Stomach (tissue), 9 donors: ENCODE results near the gene PLXNB2. TPM values are rescaled to one million over a fixed set of nuclear protein-coding genes. Genes with fewer than 3 reads are reported as not detected.

Source experiments
- DNase-seq, 2 donors: peaks; one replicate each; pipeline versions ENCODE4 v3.0.0 to v3.0.0-alpha.2; 2013 to 2019
- H3K27ac ChIP-seq, 5 donors: fragments of 200-600 bp in 4 of 5; sonication (generic) in 4 of 5; one replicate each; pipeline ENCODE4 v1.5.1; 2013 to 2019; ENCODE audit warnings: mild to moderate bottlenecking in 1 of 5, moderate library complexity in 1 of 5
- H3K27me3 ChIP-seq, 3 donors: fragments of 200-600 bp; sonication (generic); one replicate each; pipeline ENCODE4 v1.5.1; 2017 to 2019; ENCODE audit warnings: mixed run types in 1 of 3
- H3K36me3 ChIP-seq, 4 donors: fragments of 200-600 bp; sonication (generic); 1 replicate in 3 of 4; 2 replicates in 1 of 4; pipeline ENCODE4 v1.5.1; 2016 to 2019
- H3K4me1 ChIP-seq, 4 donors: fragments of 200-600 bp; sonication (generic); one replicate each; pipeline ENCODE4 v1.5.1; 2016 to 2019
- H3K4me3 ChIP-seq, 4 donors: fragments of 200-600 bp; sonication (generic) in 3 of 4; one replicate each; pipeline ENCODE4 v1.5.1; 2016 to 2019; ENCODE audit warnings: mild to moderate bottlenecking in 1 of 4
- H3K9me3 ChIP-seq, 4 donors: fragments of 200-600 bp; sonication (generic); one replicate each; pipeline ENCODE4 v1.5.1; 2016 to 2019
- CTCF ChIP-seq, 7 experiments: fragments of 450-650 bp in 4 of 7; fragments of 200-600 bp in 3 of 7; sonication (generic) in 3 of 7; IDR thresholded peaks; one replicate each; pipeline ENCODE4 v1.5.1; 2016 to 2019; ENCODE audit warnings: antibody characterized with exemption in 7 of 7, control low read depth in 2 of 7, mild to moderate bottlenecking in 1 of 7
- EP300 ChIP-seq: sonication (generic); formaldehyde crosslinking; IDR thresholded peaks from one replicate; pipeline ENCODE4 v1.6.1; 2017; ENCODE audit warnings: antibody characterized with exemption
- POLR2A ChIP-seq, 4 donors: fragments of 450-650 bp; IDR thresholded peaks; one replicate each; pipeline ENCODE4 v1.6.1; 2016; ENCODE audit warnings: antibody characterized with exemption in 4 of 4, control low read depth in 2 of 4, mild to moderate bottlenecking in 1 of 4, moderate library complexity in 1 of 4
- POLR2AphosphoS5 ChIP-seq, 3 donors: sonication (generic); formaldehyde crosslinking; IDR thresholded peaks; one replicate each; pipeline ENCODE4 v1.6.1; 2016; ENCODE audit warnings: antibody characterized with exemption in 3 of 3
- WGBS, 5 donors: extraction: QIAGEN DNeasy Blood & Tissue Kit in 3 of 5; methylation state at CpG; one replicate each; pipeline versions ENCODE4 v1.1.5 to v1.1.7; 2013 to 2018; 5-methylcytosine and 5-hydroxymethylcytosine counted together
- intact Hi-C: fragments of 100-400 bp; cut with DNase I; formaldehyde crosslinking; loops from one replicate; pipeline ENCODE4 v1.15.1; 2023; ENCODE audit warnings: low total_unique reads
- polyA plus RNA-seq, 3 donors: library from polyadenylated mRNA; stranded (reverse); fragments of 200-250 nt; gene quantifications; one replicate each; pipeline ENCODE4 v1.2.3, GENCODE V29; 2013
- total RNA-seq, 5 donors: library from RNA; depleted of rRNA; stranded (reverse); fragments of >200 nt; gene quantifications; one replicate each; pipeline versions ENCODE4 v1.1.0 to v1.2.3, GENCODE V29; 2014 to 2016
- donor health status: healthy with polysubstance abuse.
- donor health status: Bipolar disorder and iron deficiency.
- donor health status: healthy.

PLXNB2 gene
- total and polyA plus RNA-seq, 8 donors = 50.3 to 648 (median 269) TPM

- peak in 1 of 2 donors; percentile 25 for DNase-seq
- WGBS, 5 donors = 59 to 75% (median 61%) methylated on average over 14 of the region's 14 CpGs
- intact Hi-C loops = no loop called here
- H3K4me3 ChIP-seq = peak overlapping the region; percentile 49 to 56 (median 50)
- H3K9me3 ChIP-seq = no peaks in the 10 kb centered on the region
- H3K27ac ChIP-seq = peak overlapping the region; percentile 94 to 96 (median 95)
- TF ChIP-seq POLR2A (IDR thresholded peaks at IDR 0.05) (no peak), POLR2AphosphoS5 (IDR thresholded peaks at IDR 0.05) (no peak), CTCF (IDR thresholded peaks at IDR 0.05) (no peak)
- peaks cover 98 to 100% (median 100%) of the 10 kb centered on the region in 4 donors for H3K4me1 ChIP-seq
- H3K36me3 ChIP-seq = peaks cover 0 to 6% (median 0%) of the 10 kb centered on the region in 4 donors
- H3K27me3 ChIP-seq = peaks cover 0 to 11% (median 0%) of the 10 kb centered on the region in 3 donors
Measured at GRCh38 chr22:50300620-50301257, 6.7 kb downstream of the PLXNB2 start.

DNA sequence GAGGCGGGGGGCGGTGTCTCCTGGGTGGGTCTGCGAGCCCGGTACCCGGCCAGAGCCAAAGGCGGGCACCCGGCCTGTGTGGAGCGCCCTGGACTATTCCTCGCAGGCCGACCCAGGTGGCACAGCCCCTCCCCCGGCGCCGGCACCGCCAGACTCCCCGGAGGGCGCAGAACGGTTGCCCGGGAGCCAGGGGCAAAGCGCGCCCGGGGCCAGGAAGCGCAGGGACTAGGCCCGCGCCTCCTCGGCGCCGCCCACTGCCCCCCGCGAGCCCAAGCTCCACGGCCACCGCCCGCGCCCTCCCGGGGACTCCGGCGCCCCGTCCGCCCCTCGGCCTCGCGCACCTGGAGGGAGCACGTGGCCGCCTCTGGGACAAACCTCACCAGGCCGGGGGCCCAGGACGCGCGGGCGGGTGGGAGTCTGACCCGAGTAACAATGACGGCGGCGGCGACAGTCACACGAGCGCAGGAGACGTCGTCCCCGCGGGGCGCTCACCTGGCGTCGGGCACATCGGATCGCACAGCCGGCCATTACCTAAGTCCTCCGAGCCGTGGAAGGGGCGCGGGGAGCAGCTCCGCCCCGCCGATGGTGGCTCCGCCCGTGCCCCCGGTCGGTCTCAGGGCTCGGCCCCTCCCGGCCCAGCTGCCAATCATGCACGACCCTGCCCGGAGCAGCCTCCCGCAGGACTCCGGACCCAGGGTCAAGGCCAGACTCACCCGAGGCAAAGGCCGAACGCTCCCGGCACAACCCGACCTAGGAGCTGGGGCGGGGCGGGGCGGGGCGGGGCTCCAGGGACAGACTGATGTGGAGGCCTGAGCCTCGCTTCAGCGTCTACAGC lies 7.4 kb downstream of the PLXNB2 start:
- no peaks in the 10 kb centered on the region for H3K9me3 ChIP-seq
- intact Hi-C loops = no loop called here
- H3K27ac ChIP-seq = peak overlapping the region; percentile 94 to 96 (median 95)
- TF ChIP-seq POLR2AphosphoS5 (IDR thresholded peaks at IDR 0.05) (peak in 1 of 3 donors; percentile 14), CTCF (IDR thresholded peaks at IDR 0.05) (no peak)
- 7 to 26% (median 12%) methylated on average over 17 to 93 of the region's 93 CpGs for WGBS, 5 donors
- peak; percentile 70 to 72 for DNase-seq
- peak overlapping the region; percentile 49 to 56 (median 50) for H3K4me3 ChIP-seq
- peaks cover 94 to 100% (median 99%) of the 10 kb centered on the region in 4 donors for H3K4me1 ChIP-seq
- peaks cover 0 to 11% (median 0%) of the 10 kb centered on the region in 3 donors for H3K27me3 ChIP-seq
- H3K36me3 ChIP-seq = peaks cover 0 to 6% (median 0%) of the 10 kb centered on the region in 4 donors

- Histone ChIP-seq H3K4me3 (peak overlapping the region; percentile 49 to 56 (median 50)), H3K4me1 (peaks cover 94 to 100% (median 99%) of the 10 kb centered on the region in 4 donors), H3K9me3 (no peaks in the 10 kb centered on the region), H3K27me3 (peaks cover 0 to 11% (median 0%) of the 10 kb centered on the region in 3 donors), H3K36me3 (peaks cover 0 to 6% (median 0%) of the 10 kb centered on the region in 4 donors), H3K27ac (peak overlapping the region; percentile 94 to 96 (median 95))
- intact Hi-C loops = no loop called here
- TF ChIP-seq POLR2A (IDR thresholded peaks at IDR 0.05) (no peak), POLR2AphosphoS5 (IDR thresholded peaks at IDR 0.05) (no peak), CTCF (IDR thresholded peaks at IDR 0.05) (no peak)
- DNase-seq = peak; percentile 58 to 80
- 6 to 25% (median 12%) methylated on average over 43 to 59 of the region's 59 CpGs for whole genome bisulfite sequencing, 5 donors
Measured at GRCh38 chr22:50298937-50299784, 8.3 kb downstream of the PLXNB2 start.

DNA sequence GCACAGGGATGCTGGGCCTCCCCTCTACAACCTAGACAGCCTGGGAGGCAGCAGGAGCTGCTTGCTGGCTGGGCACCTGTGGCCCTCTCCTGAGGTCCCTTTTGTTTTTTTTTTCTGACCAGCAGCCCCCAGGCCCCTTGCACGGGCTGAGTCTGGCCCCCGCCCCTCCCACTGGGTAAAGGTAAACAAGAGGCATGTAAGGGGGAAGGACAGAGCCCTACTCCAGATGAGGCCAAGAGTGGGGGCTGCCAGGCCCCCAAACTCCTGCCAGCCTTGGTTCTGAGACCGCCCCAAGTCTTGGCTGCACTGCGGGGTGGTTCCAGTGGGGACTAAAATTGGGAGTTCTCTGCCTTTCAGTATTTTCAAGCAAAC lies 9.2 kb downstream of the PLXNB2 start:
- no peak for DNase-seq
- peak overlapping the region; percentile 94 to 96 (median 95) for H3K27ac ChIP-seq
- TF ChIP-seq POLR2A (IDR thresholded peaks at IDR 0.05) = no peak
- no peak for TF ChIP-seq POLR2AphosphoS5 (IDR thresholded peaks at IDR 0.05)
- TF ChIP-seq EP300 = no peak
- TF ChIP-seq CTCF (IDR thresholded peaks at IDR 0.05) = no peak
- WGBS, 5 donors = 48 to 70% (median 63%) methylated on average over 4 of the region's 4 CpGs
- peaks cover 94 to 100% (median 99%) of the 10 kb centered on the region in 4 donors for H3K4me1 ChIP-seq
- peaks cover 0 to 6% (median 0%) of the 10 kb centered on the region in 4 donors for H3K36me3 ChIP-seq
- peaks cover 0 to 15% (median 0%) of the 10 kb centered on the region in 3 donors for H3K27me3 ChIP-seq
- H3K4me3 ChIP-seq = peak overlapping the region in 1 of 4 donors; percentile 18
- H3K9me3 ChIP-seq = no peaks in the 10 kb centered on the region
- intact Hi-C loops = no loop called here
